Measurements from ENCODE around the gene FDXR.

The FDXR gene

GRCh38 chr17:74854792-74855191, 18.0 kb downstream of the FDXR start:
- no peak for DNase-seq

- DNase-seq: no peak
Measured at GRCh38 chr17:74853669-74854068, 19.1 kb downstream of the FDXR start.

- no peak for DNase-seq
Measured at GRCh38 chr17:74853048-74853397, 19.8 kb downstream of the FDXR start.

- peak; percentile 59 to 70 for DNase-seq
Measured at GRCh38 chr17:74852237-74853047, 20.4 kb downstream of the FDXR start.

GRCh38 chr17:74851612-74852236, 21.1 kb downstream of the FDXR start:
- no peak for DNase-seq

- DNase-seq: no peak
Measured at GRCh38 chr17:74850914-74851313, 21.9 kb downstream of the FDXR start.

- no peak for DNase-seq
Measured at GRCh38 chr17:74850310-74850709, 22.5 kb downstream of the FDXR start.

- DNase-seq: no peak
Measured at GRCh38 chr17:74848656-74849399, 24.0 kb downstream of the FDXR start.

GRCh38 chr17:74846621-74847020, 26.2 kb downstream of the FDXR start:
- no peak for DNase-seq

GRCh38 chr17:74843352-74843627, 29.5 kb downstream of the FDXR start:
- DNase-seq: no peak

- peak; percentile 18 to 23 for DNase-seq
Measured at GRCh38 chr17:74842599-74843351, 30.0 kb downstream of the FDXR start.

- no peak for DNase-seq
Measured at GRCh38 chr17:74842146-74842598, 30.6 kb downstream of the FDXR start.

GRCh38 chr17:74840989-74841666, 31.7 kb downstream of the FDXR start:
- DNase-seq: peak in 1 of 2 donors; percentile 31

- no peak for DNase-seq
Measured at GRCh38 chr17:74839990-74840852, 32.6 kb downstream of the FDXR start.

- DNase-seq: no peak
Measured at GRCh38 chr17:74838274-74838673, 34.5 kb downstream of the FDXR start.

GRCh38 chr17:74836691-74837467, 35.9 kb downstream of the FDXR start:
- no peak for DNase-seq

GRCh38 chr17:74836191-74836590, 36.6 kb downstream of the FDXR start:
- DNase-seq: no peak

GRCh38 chr17:74833501-74834377, 39.1 kb downstream of the FDXR start:
- DNase-seq: peak in 1 of 2 donors; percentile 37

- DNase-seq: no peak
Measured at GRCh38 chr17:74832421-74832820, 40.4 kb downstream of the FDXR start.

Data from CD4-positive, alpha-beta T cell treated with Interferon alpha-2 for 1 hour (primary cell).